GM18909 (cell line): ENCODE results near the gene SLCO2B1.

Source experiments
- ATAC-seq: cut with Tn5 transposase; IDR thresholded peaks from one replicate; pipeline ENCODE4 v1.9.1; 2021; ENCODE audit warnings: mild to moderate bottlenecking; ENCODE audit not compliant: unreplicated experiment, poor library complexity

Gene SLCO2B1

GRCh38 chr11:75242722-75243600 lies 92.1 kb downstream of the SLCO2B1 start:
- ATAC-seq, result no peak

DNA sequence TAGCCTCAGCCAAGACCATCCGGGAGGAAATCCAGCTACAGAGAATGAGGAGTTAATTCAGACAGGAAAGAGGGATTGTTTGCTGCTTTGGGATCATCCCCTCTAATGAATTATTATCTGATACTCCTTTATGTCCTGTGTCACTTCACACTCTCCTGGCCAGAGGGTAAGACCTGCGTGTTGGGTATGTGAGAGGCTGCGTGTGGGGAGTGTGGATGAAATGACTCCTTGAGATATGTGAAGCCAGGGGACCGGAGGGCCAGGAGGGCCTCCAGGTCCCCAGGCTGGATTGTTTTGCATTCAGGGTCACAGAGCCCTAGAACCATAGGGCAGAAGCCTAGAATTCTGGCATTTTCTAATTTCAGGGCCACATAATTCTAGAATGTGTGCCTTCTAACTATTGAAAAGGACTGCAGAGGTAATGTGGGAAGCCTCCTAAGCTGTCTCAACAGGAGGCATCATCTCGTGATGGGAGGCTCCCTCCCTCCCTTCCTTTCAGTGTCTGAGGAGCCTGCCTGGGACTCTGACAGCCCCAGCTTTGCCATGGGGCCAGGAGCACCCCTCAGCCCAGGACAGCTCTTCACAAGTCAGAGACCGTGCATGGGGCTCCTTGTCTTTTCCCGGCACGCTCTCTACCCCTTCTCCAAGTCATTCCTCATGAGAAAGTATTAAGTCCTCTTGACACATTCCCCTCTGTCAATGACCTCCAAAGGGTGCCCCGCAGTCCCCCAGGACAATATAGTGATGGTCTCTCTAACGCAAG lies 93.3 kb downstream of the SLCO2B1 start:
- no peak for ATAC-seq

GRCh38 chr11:75245356-75246005 lies 94.6 kb downstream of the SLCO2B1 start:
- ATAC-seq, result no peak

- no peak for ATAC-seq
Measured at GRCh38 chr11:75246006-75246670, 95.2 kb downstream of the SLCO2B1 start.

DNA sequence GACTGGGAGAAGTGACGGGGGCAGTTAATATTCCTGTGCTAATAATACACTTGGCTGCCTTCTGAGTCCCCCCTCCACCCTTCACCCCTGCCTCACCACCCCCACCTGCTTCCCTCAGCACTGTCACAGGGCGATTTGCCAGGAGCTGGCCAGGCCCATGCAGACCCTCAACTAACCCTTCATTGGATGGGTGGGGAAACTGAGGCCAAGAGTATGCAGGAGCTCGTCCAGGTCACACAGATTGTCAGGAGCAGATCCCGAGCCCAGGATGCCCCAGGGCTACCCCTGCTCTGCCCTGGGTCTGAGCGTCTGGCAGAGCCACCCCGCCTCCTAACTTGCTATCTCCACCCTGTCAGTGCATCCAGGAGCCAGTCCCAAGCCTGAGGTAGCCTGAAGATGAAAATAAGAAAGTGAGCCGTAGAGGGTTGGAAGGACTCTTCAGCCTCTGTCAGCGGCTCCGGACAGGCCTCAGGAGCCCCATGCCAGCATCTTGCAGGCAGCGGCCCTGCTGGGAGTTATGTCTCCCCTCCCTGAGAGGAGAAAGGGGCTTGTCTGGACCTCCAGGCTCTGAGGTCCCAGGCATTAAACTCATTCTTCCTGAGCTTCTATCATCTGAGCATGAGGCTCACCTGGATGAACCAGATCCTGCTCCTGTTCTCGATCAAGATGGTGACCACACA lies 95.9 kb downstream of the SLCO2B1 start:
- ATAC-seq, result no peak

DNA sequence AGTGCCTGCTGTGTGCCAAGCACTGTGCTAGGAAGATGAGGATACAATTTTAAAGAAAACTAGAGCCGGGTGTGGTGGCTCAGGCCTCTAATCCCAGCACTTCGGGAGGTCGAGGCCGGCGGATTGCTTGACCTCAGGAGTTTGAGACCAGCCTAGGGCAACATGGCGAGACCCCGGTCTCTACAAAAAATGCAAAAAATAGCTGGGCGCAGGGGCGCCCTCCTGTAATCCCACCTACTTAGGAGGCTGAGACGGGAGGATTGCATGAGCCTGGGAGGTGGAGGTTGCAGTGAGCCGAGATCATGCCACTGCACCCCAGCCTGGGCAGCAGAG lies 98.0 kb downstream of the SLCO2B1 start:
- no peak for ATAC-seq

- no peak for ATAC-seq
Measured at GRCh38 chr11:75249704-75250103, 98.8 kb downstream of the SLCO2B1 start.

GRCh38 chr11:75254326-75254725 lies 103.4 kb downstream of the SLCO2B1 start:
- no peak for ATAC-seq
